ENCODE data around the gene RNF14. TPM values are rescaled to one million over a fixed set of nuclear protein-coding genes. Genes with fewer than 3 reads are reported as not detected.
A peak's percentile ranks its signal among the peaks of the same experiment; 100 is the strongest.

Gene RNF14
- total and polyA plus RNA-seq, 10 of the 15 experiments (the other 5 are each of a cell fraction or from before 2014, with no cell fraction given) = 13.2 to 41.8 (median 28.3) TPM

- TF ChIP-seq, protein P1, sequence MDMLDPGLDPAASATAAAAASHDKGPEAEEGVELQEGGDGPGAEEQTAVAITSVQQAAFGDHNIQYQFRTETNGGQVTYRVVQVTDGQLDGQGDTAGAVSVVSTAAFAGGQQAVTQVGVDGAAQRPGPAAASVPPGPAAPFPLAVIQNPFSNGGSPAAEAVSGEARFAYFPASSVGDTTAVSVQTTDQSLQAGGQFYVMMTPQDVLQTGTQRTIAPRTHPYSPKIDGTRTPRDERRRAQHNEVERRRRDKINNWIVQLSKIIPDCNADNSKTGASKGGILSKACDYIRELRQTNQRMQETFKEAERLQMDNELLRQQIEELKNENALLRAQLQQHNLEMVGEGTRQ (IDR thresholded peaks at IDR 0.05; ENCODE audit: borderline replicate concordance, low read depth, low read length) = no peak
- TF ChIP-seq, protein P2, sequence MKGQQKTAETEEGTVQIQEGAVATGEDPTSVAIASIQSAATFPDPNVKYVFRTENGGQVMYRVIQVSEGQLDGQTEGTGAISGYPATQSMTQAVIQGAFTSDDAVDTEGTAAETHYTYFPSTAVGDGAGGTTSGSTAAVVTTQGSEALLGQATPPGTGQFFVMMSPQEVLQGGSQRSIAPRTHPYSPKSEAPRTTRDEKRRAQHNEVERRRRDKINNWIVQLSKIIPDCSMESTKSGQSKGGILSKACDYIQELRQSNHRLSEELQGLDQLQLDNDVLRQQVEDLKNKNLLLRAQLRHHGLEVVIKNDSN (IDR thresholded peaks at IDR 0.05; ENCODE audit: borderline replicate concordance, extremely low read length, insufficient read depth, low read depth, low read length) = no peak
- TF ChIP-seq TBL1XR1 (IDR thresholded peaks at IDR 0.05; ENCODE audit: low read depth, low read length) (0 out of 2 replicates have a peak, but pooled peaks have one; percentile 50), CBX3 (IDR thresholded peaks at IDR 0.05; ENCODE audit: borderline replicate concordance, low read depth) (no peak), SKIL (IDR thresholded peaks at IDR 0.05; ENCODE audit: low read depth, poor library complexity, severe bottlenecking) (no peak), EED (IDR thresholded peaks at IDR 0.05; ENCODE audit: low read depth) (peak; percentile 79), SREBF1 (IDR thresholded peaks at IDR 0.05; ENCODE audit: low read length) (no peak), POLR2AphosphoS5 (IDR thresholded peaks at IDR 0.05; ENCODE audit: low read length) (peak; percentile 88), KDM1A (IDR thresholded peaks at IDR 0.05; ENCODE audit: borderline replicate concordance) (no peak), MEF2B (IDR thresholded peaks at IDR 0.05; ENCODE audit: partially characterized antibody, poor library complexity, severe bottlenecking) (peak; percentile 46), NR2C2 (IDR thresholded peaks at IDR 0.05; ENCODE audit: borderline replicate concordance, control insufficient read depth, insufficient read length, low read depth) (no peak), RELA (IDR thresholded peaks at IDR 0.05; ENCODE audit: borderline replicate concordance, partially characterized antibody) (no peak), RBBP5 (conservative IDR thresholded peaks at IDR 0.05) (no peak), FOXM1 (IDR thresholded peaks at IDR 0.05; ENCODE audit: low read depth, low read length) (no peak), NR2F1 (conservative IDR thresholded peaks at IDR 0.05) (peak; percentile 78), ZNF384 (IDR thresholded peaks at IDR 0.05; ENCODE audit: borderline replicate concordance, low read depth, low read length) (no peak), ZNF217 (IDR thresholded peaks at IDR 0.05) (no peak), SP1 (IDR thresholded peaks at IDR 0.05; ENCODE audit: low read depth, low read length) (no peak), ASH2L (IDR thresholded peaks at IDR 0.05; ENCODE audit: borderline replicate concordance, low read depth) (no peak), ESRRA (IDR thresholded peaks at IDR 0.05; ENCODE audit: low read length) (no peak)
- TF ChIP-seq, protein P3, sequence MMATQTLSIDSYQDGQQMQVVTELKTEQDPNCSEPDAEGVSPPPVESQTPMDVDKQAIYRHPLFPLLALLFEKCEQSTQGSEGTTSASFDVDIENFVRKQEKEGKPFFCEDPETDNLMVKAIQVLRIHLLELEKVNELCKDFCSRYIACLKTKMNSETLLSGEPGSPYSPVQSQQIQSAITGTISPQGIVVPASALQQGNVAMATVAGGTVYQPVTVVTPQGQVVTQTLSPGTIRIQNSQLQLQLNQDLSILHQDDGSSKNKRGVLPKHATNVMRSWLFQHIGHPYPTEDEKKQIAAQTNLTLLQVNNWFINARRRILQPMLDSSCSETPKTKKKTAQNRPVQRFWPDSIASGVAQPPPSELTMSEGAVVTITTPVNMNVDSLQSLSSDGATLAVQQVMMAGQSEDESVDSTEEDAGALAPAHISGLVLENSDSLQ (IDR thresholded peaks at IDR 0.05) = peak; percentile 42; the same call in 1 of the 2 replicates
- TF ChIP-seq, protein P4, sequence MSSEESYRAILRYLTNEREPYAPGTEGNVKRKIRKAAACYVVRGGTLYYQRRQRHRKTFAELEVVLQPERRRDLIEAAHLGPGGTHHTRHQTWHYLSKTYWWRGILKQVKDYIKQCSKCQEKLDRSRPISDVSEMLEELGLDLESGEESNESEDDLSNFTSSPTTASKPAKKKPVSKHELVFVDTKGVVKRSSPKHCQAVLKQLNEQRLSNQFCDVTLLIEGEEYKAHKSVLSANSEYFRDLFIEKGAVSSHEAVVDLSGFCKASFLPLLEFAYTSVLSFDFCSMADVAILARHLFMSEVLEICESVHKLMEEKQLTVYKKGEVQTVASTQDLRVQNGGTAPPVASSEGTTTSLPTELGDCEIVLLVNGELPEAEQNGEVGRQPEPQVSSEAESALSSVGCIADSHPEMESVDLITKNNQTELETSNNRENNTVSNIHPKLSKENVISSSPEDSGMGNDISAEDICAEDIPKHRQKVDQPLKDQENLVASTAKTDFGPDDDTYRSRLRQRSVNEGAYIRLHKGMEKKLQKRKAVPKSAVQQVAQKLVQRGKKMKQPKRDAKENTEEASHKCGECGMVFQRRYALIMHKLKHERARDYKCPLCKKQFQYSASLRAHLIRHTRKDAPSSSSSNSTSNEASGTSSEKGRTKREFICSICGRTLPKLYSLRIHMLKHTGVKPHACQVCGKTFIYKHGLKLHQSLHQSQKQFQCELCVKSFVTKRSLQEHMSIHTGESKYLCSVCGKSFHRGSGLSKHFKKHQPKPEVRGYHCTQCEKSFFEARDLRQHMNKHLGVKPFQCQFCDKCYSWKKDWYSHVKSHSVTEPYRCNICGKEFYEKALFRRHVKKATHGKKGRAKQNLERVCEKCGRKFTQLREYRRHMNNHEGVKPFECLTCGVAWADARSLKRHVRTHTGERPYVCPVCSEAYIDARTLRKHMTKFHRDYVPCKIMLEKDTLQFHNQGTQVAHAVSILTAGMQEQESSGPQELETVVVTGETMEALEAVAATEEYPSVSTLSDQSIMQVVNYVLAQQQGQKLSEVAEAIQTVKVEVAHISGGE (CRISPR knock-in tag; IDR thresholded peaks at IDR 0.05) = no peak
Observed at GRCh38 chr5:141923448-141924313, 45.2 kb upstream of the RNF14 start, which contains the start of gene DELE1 (continued).
